Right lung (tissue), 5 donors: ENCODE results near the gene PDCD4. TPM values are rescaled to one million over a fixed set of nuclear protein-coding genes. Genes with fewer than 3 reads are reported as not detected.
A peak's percentile ranks its signal among the peaks of the same experiment; 100 is the strongest.
"Not testable (repeated sequence)": the region's sequence is repeated elsewhere in the genome, so short reads cannot be mapped to it uniquely, and the experiment has no call there.

Experiments
- DNase-seq, 2 donors: peaks; one replicate each; pipeline ENCODE4 v3.0.0-alpha.2; 2013
- polyA plus RNA-seq, 5 donors: library from polyadenylated mRNA; unstranded; fragments of 120-200 nt; gene quantifications; one replicate each; pipeline versions ENCODE4 v1.2.1 to v1.2.3, GENCODE V29; 2013; ENCODE audit warnings: inconsistent platforms in 1 of 5, low replicate concordance in 1 of 5; ENCODE audit not compliant: insufficient read length in 5 of 5, insufficient read depth in 1 of 5

PDCD4 gene
- polyA plus RNA-seq, 5 donors: 182 to 290 (median 232) TPM

DNA sequence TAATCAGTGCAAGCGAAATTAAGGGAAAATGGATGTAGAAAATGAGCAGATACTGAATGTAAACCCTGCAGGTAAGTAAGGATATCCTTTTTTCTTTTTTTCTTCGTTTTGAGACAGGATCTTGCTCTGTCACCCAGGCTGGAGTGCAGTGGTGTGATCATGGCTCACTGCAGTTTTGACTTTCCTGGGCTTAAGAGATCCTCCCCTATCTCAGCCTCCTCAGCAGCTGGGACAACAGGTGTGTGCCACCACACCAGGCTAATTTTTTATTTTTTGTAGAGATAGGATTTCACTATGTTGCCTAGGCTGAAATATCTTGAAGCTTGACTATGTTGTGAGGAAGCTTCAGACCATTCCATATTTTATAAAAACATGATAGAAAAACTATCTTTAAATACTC, 4.3 kb downstream of the PDCD4 start:
- no peak for DNase-seq

DNA sequence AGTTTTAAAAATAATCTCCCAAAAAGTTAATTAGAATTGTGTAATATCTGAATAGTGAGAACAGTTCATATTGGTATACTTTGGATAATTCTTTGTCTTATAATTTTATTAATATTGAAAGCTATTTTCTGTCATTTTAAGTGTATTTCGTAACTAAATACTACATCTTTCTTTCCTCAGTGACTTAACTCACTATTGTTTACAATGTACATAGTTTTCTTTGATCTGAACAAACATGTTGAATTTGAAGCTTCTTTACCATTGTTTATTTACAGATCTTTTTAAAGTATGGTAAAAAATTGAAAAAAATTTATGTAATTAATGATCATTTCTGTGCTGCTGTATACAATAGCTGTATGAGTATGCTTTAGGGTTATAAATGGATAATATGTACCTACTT, 5.1 kb downstream of the PDCD4 start:
- no peak for DNase-seq

DNA sequence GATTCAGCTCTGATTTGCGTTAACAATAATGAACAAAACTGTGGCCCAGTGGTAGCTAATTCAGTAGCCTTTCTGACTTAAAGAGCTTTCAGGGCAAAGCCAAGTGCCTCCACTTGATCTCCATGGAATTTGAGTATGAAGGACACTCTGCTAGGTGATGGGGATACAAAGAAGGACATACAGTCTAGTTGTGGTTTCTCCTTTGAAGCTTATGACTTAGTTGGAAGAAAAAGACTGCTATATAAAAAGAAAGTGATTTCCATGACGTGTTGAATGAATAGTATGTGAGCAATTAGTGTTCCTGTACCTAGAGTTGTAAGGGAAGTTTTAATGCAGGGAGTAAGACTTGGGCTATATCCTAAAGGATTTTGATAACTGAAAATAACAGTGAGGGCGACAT, 8.3 kb downstream of the PDCD4 start:
- DNase-seq: no peak

DNA sequence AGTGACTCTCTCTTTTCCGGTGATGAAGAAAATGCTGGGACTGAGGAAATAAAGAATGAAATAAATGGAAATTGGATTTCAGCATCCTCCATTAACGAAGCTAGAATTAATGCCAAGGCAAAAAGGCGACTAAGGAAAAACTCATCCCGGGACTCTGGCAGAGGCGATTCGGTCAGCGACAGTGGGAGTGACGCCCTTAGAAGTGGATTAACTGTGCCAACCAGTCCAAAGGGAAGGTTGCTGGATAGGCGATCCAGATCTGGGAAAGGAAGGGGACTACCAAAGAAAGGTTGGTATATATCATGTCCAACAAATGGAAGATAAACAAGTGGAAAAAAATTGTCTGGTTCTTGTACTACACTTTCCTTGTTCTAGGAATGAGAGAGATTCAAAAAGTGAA, 9.5 kb downstream of the PDCD4 start:
- no peak for DNase-seq

DNA sequence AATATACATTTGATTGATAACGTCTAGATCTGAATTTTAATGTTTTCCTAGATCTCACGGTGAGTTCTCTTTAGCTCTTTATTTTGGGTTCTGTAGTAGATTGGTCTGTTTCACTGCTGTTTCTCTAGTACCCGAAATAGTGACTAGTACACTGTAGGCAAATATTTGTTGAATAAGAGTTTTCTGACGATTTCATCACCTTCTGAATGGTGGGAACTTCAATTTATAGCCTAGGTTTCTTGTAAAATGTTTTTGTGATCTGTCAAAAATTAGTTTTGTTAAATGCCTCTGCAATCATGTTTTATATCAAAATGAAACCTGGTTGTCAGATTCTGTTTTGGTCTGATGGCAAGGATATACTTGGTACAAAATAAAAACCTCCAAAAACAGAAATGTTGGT, 10.2 kb downstream of the PDCD4 start:
- DNase-seq: no peak

DNA sequence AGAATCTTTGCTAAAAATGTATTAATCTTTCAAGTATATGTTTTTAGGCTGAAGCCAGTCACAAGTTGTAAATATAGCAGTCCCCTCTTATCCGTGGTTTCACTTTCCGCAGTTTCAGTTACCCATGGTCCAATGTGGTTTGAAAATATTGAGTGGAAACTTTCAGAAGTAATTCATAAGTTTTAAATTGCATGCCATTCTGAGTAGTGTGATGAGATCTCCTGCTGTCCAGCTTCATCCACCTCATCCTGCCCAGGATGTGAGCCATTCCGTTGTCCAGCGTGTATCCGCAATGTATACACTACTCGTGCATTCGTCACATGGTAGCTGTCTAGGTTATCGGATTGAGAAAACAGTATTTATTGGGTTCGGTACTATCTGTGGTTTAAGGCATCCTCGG, 12.2 kb downstream of the PDCD4 start:
- DNase-seq: no peak

DNA sequence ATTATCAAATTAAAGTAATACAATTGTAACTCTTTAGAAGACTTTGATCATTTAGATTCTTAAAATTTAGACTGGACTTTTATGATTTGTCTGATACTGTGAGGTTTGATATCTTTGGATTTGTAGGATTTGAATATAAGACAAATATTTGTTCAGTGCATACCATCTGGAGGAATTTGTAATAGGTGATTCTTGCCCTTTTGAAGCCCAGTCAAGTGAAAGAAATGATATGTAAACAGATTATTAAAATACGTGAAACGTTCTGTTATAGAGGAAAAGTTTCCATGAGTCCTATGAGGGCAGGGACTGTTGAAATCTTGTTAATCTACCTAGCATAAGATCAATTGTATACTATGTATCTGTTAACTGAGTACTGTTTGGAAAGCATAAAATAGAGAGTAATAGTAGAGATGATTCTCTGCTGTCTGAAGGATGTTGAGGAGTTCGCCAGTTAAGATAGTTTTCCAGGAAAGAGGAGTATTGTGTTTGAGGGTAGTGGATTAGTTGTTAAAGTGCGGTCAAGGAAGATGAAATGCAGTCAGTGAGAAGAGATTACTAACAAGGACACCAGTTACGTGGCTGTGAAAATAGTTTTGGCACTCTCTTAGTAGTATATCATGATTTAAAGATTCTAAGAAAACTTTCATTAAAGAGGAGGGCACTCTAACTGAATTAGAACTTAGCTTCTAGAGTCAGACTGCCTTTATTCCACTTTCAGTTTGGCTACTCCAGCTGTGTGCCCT, 14.4 kb downstream of the PDCD4 start:
- DNase-seq: no peak

DNA sequence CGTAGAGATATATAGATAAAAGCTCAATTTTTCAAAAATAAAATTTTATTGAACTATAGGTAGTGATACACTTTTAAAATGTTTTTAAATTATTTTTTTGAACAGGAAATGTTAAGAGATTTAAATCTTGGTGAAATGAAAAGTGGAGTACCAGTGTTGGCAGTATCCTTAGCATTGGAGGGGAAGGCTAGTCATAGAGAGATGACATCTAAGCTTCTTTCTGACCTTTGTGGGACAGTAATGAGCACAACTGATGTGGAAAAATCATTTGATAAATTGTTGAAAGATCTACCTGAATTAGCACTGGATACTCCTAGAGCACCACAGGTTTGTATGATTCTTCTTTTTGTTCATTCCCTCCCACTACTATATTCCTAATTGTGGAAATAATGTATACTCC, 15.8 kb downstream of the PDCD4 start:
- DNase-seq: no peak

DNA sequence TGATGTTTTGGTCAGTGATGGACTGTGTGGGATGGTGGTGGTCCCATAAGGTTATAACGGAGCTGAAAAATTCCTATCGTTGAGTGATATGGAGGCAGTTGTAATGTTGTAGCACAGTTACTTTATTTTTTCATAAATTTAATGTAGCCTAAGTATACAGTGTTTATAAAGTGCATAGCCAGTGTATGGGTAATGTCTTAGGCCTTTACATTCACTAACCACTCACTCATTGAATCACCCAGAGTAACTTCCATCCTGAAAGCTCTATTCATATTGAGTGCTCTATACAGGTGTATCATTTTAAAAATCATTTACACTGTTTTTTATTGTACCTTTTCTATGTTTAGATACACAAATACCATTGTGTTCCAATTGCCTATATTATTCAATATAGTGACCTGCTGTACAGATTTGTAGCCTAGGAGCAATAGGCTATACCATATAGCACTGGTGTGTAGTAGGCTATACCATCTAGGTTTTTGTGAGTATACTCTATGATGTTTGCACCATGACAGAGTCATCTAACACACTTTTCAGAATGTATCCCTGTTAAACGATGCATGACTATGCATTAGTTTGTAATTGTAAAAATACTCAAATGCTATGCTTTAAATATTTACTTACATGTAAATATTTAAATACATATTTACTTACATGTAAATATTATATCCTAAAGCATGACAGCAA, 21.0 kb downstream of the PDCD4 start:
- no peak for DNase-seq

DNA sequence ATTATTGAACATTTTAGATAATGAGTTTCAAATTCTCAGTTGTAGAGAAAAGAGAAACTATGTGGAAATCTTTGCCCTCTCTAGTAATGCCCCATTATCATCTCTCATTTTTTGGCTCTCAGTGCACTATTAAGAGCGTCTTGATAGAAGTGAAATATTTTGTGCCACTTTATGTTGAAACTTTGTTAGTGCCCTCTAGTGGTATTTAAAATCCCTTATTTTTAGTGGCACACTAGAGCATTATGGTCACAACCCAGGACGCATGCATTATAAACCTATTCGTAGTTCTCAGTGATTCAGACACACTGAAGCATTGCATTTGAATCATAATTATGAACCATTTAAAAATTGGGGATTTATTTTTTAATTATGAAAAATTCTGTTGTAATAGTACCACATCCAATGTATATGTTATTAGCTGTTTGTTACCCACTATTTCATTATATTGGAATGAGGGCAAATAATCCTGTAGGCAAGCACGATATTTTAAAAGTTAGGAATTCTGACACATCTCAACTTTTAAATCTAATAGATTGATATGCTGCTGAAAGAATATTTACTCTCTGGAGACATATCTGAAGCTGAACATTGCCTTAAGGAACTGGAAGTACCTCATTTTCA, 21.9 kb downstream of the PDCD4 start:
- DNase-seq: peak; percentile 33 to 39

DNA sequence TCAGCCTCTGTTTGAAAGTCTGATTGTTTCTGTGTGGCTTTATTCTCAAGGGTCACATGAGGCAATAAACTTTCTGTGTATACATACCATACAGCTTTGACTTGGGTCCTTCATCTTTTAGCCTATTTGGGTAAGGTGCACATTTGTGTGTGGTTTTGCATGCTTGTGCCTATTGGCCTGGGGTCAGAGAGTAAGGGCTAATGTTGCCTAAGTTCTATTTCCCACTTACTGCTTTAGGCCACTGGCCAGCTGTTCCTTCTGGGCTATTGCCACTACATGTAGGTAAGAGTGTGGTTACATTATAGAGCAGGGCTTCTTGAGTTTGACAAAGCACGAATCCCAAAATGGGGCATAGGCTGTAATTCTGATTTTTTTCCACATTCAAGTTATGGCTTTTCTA, 25.5 kb downstream of the PDCD4 start:
- no peak for DNase-seq

DNA sequence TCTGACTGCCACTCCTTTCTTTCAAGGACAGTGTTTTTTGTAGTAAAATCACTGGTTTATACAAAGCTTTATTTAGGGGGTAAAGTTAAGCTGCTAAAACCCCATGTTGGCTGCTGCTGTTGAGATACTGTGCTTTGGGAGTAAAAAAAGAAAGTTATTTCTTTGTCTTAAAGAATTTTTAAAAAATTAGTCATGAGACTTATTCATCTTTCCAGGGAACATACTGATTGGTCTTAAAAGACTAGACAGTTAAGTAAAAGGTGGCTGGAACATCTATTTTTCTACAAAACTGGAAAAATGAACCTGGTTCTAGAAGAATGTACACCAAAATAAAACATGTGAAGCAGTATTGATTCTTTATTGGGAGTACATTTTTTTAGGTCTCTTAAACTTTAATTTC, 26.7 kb downstream of the PDCD4 start:
- no peak for DNase-seq

DNA sequence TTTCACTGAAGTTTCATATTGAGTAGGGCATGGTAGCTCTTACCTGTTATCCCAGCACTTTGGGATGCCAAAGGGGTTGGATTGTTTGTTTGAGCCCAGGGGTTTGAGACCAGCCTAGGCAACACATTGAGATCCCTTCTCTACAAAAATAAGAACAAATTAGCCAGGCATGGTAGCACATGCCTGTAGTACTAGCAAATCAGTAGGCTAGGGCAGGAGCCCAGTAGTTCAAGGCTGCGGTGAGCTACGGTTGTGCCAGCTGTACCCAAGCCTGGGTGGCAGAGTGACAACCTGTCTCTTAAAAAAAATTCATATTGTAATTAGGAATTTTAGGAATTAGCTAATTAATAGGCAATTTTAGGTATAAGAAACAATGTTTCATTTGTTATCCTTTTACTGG, 29.3 kb downstream of the PDCD4 start:
- no peak for DNase-seq

DNA sequence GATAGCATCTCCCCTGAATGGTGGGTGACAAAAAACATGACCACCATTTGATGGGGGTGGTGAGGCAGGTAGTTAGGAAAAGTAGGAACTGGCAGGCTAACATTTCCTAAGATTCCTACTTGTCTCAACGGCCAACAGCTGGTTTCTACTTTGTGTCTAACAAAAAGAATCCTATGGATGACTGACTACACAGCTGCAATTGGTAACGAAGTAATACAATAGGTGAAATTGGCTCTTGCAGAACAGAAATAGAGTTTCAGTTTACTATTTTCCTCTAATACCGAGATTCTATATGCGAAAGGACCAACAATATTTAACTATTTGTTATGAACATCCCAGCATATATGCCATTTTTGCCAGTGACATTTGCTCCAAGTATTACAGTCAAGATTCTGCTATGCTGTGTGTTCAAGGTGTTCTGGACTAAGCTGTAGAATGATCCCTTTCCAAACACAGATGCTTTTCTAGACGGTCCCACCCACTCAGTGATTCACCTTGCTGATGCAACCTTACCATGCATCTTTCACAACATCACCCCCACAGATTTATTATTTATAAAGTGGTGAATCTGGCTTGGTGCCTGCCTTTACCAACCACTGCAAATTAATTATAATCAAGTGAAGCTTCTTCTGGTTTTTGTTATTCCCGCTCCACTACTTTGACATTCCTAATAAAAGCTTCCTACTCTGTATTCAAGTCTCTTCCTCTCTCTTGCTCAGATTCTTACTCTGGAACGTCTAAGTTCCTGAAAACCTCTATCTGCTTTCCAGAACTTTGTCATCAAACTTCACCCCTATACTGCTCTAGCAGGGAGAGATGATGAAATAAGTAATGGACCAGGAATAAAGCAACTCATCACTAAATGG, 30.5 kb downstream of the PDCD4 start:
- DNase-seq: no peak

DNA sequence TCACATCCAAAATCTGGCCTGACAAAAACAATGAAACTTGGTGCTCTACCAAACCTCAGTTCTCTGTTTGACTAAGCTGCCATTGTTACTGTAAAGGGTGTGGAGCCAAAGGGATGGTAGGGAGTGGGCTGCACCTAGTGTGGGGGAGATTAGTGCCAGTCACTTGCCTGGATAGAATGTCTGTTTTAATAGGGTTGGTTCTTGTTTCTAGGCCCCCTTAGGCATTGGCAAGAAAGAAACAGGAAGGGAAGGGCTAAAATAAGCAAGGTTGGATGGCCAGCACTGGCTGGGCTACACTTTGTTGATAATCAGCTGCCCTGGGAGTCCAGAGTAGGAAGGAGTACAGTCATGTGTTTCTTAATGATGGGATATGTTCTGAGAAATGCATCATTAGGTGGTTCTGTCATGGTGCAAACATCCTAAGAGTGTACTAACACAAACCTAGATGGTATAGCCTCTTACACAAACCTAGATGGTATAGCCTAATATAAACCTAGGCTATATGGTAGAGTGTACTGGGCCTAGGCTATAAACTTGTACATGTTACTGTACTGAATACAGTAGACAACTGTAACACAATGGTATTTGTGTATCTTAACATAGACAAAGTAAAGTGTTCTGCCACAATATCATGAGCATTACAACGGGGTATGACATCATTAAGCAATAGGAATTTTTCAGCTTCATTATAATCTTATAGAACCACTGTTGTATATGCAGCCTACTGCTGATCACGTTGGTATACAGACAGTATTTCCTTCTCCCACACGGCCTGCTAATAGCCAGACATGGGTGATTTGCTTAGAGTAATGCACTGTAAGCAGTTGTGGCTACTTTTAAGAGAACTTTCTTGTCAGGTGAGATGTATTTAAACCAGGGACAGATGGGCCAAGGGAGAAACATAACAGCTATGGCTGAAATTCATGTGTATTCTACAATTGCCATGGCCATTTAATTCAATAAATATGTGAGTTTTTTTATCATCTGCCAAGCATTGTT, 31.9 kb downstream of the PDCD4 start:
- DNase-seq: no peak

DNA sequence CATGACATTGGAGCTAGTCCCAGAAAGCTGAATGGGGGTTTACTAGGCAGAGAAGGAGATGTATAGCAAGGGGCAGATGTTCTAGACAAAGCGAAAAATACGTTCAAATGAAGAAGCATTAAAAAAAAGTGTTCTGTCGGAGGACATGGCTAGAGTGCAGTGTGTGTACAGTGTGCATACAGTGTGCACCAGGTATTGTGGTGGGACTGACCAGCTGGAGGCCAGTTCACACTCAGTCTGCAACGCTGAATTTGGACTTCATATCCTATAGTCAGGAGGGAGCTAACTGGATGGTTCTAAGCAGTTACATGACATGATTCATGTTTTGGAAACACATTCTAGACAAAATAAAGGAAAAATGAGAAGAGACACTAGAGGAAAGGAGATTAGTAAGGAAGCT, 38.4 kb downstream of the PDCD4 start:
- DNase-seq: no peak

DNA sequence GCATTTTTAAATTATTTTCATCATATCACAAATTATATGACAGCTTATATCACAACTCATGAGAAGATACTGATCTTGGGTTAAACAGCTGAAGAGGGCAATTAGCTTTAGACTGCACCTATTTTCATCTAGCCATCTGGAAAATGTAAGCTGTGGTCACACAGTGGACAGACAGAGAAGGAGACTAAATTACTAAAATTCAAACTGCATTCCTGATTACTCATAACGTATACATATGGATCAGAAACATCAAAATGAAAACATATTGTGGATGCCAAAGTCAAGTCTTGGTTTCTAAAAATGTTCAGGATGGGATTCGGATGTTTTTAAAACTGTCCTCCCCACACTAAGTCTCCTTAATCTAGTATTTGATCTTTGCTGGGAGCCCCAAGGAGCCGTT, 40.6 kb downstream of the PDCD4 start:
- no peak for DNase-seq

DNA sequence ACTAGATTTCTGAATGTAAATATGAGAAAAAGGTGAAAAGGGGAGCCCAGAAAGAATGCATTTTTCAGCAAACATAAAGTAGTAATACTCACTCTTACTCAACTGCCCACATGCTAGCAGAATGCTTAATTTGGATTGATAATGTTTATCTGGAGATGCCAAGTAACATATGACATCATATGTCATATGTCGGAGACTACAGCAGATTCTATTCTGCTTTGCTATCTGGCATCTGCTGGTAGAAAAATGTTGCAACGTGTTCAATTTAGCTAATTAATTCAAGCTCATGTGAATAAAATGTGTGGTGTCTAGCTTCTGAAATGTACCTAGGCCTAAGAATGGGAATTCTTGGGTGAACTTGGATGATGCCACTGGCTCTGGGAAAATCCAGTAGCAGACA, 42.7 kb downstream of the PDCD4 start:
- no peak for DNase-seq

DNA sequence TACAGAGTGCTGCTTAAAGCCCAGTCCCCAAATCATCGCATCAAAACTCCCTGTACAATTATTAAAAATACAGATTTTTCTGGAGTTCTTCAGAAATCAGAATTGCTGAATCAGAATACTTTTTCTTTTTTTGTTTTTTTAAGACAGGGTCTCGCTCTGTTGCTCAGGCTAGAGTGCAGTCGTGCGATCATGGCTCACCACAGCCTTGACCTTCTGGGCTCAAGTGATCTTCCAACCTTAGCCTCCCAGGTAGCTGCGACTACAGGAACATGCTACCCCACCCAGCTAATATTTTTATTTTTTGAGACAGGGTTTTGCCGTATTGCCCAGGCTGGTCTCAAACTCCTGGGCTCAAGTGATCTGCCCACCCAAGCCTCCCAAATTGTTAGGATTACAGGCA, 43.3 kb downstream of the PDCD4 start:
- no peak for DNase-seq

DNA sequence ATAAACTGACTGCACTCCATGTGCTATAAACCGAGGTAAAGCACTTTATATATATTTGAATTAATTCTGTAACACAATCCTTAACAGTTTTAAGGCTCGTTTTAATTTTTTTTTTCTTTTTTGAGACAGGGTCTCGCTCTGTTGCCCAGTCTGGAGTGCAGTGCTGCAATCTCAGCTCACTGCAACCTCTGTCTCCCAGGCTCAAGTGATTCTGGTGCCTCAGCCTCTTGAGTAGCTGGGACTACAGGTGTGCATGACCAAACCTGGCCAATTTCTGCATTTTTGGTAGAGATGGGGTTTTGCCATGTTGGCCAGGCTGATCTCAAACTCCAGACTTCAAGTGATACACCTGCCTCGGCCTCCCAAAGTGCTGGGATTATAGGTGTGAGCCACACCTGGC, 43.9 kb downstream of the PDCD4 start:
- not testable (repeated sequence) for DNase-seq
